SH-SY5Y (cell line): ENCODE data around the gene SECTM1.

Experiments
- GATA2 ChIP-seq: IDR thresholded peaks from 2 replicates; pipeline ENCODE4 v1.6.1; 2011; ENCODE audit warnings: mild to moderate bottlenecking, low read depth, low read length
- GATA3 ChIP-seq: IDR thresholded peaks from 2 replicates; pipeline ENCODE4 v1.6.1; 2011; ENCODE audit warnings: low read depth, mild to moderate bottlenecking, low read length, moderate library complexity

DNA sequence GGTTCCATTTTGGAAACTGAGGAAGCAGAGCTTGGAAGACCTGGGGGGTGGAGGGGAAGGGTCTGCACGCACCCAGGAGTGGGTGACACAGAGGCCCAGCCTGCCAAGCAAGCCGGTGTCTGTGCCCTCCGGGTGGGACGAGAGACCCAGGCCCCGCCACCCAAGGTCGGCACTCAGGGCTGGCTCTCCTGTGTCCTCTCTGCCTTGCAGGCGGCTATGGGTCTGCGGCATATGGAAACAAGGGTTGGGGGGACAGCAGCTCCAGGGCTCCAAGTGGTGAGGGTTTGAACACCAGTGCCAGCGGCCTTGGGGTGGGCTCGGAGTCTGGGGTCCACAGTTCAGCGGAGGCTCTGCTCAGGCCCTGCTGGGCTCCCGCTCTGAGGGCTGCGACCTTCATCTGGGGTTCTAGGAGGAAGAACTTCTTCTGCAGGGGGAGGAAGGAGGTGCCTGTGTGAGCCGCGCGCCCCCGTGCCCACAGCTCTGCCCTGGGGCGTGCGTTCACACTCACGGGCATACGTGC is 11.6 kb downstream of the SECTM1 start:
- TF ChIP-seq GATA2 (no peak), GATA3 (no peak)
